Muscle layer of colon (tissue), 2 donors: ENCODE measurements around the gene UBE2I.

Experiments used
- H3K27ac ChIP-seq: one replicate; pipeline ENCODE4 v1.7.0; 2013; ENCODE audit warnings: low read depth, mild to moderate bottlenecking, low read length, moderate library complexity
- H3K27me3 ChIP-seq, 2 donors: one replicate each; pipeline ENCODE4 v1.7.0; 2013; ENCODE audit warnings: low read length in 2 of 2, mild to moderate bottlenecking in 2 of 2; ENCODE audit not compliant: insufficient read depth in 2 of 2, control insufficient read depth in 1 of 2
- H3K36me3 ChIP-seq: one replicate; pipeline ENCODE4 v1.7.0; 2013; ENCODE audit warnings: mild to moderate bottlenecking, low read length; ENCODE audit not compliant: insufficient read depth
- H3K4me1 ChIP-seq: one replicate; pipeline ENCODE4 v1.7.0; 2013; ENCODE audit warnings: mild to moderate bottlenecking, low read length; ENCODE audit not compliant: insufficient read depth
- H3K4me3 ChIP-seq, 2 donors: one replicate each; pipeline ENCODE4 v1.7.0; 2013; ENCODE audit warnings: low read length in 2 of 2, low read depth in 1 of 2, mild to moderate bottlenecking in 1 of 2, moderate library complexity in 1 of 2
- H3K9ac ChIP-seq: one replicate; pipeline ENCODE4 v1.7.0; 2013; ENCODE audit warnings: low read length
- H3K9me3 ChIP-seq: one replicate; pipeline ENCODE4 v1.7.0; 2013; ENCODE audit warnings: mild to moderate bottlenecking, low read length
- donor health status: abdominal sarcoma.
- donor health status: Adenocarcinoma of cecum.

Gene UBE2I

DNA sequence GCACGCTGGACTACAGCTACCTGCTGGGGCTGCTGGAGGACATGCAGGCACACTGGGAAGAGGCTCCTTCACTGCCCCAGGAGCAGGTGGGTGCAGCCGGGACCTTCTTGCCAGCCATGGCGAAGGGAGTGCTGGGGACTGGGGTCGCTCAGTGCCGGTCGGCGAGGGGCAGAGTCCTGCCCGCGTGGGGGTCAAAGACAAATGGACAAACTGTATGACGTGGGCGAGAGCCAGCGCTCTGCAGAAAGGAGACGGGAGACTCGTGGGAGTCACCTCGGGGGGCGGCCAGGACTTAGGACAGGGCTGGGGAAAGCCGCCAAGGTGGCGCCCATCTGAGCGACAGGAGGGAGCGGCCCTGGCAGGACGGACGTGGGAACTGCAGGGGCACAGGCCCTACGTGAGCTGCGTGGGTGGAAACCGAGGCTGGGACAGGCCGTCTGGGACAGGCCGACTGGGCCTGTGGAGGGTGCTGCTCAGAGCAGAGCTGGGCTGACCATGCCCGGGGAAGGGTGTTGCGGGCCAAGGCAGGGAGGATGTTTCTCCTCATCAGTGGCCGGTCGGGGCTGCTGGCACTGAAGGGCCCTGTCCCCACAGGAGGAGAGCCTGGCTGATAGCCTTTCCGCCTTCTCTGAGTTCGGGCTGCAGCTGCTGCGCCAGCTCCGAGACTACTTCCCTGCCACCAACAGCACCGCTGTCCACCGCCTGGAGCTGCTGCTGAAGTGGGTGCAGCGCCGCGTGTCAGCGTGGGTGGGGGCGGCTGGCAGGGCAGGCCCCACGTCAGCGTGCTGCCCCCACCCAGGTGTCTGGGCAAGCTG, 34.2 kb downstream of the UBE2I start:
- H3K4me1 ChIP-seq: no peaks in the 10 kb centered on the region
- no peaks in the 10 kb centered on the region for H3K9me3 ChIP-seq
- peaks cover 0 to 4% of the 10 kb centered on the region in 2 donors for H3K27me3 ChIP-seq
- H3K9ac ChIP-seq: no peak overlapping the region
- H3K27ac ChIP-seq: no peak overlapping the region
- no peak overlapping the region for H3K4me3 ChIP-seq
- peaks cover under 1% of the 10 kb centered on the region for H3K36me3 ChIP-seq

DNA sequence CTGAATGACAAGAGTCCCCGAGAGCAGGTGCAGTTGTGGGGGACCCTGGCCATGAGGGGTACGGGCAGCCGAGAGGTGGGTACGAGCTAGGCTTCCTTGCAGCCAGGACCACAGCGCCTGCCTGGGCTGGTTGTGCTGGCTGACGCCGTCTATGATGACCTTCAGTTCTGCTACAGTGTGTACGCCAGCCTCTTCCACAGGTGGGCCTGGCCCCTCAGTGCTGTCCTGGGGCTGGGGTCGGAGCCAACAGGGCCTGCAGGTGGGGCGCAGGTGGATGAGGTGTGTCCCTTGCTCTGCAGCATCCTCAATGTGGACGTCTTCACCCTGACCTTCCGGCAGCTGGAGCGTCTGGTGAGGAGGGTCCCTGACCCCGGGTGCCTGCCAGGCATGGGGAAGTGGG, 35.1 kb downstream of the UBE2I start:
- H3K4me1 ChIP-seq: no peaks in the 10 kb centered on the region
- H3K27ac ChIP-seq: no peak overlapping the region
- H3K9me3 ChIP-seq: no peaks in the 10 kb centered on the region
- no peak overlapping the region for H3K9ac ChIP-seq
- H3K36me3 ChIP-seq: peaks cover 9% of the 10 kb centered on the region
- H3K4me3 ChIP-seq: no peak overlapping the region
- H3K27me3 ChIP-seq: peaks cover 0 to 4% of the 10 kb centered on the region in 2 donors

DNA sequence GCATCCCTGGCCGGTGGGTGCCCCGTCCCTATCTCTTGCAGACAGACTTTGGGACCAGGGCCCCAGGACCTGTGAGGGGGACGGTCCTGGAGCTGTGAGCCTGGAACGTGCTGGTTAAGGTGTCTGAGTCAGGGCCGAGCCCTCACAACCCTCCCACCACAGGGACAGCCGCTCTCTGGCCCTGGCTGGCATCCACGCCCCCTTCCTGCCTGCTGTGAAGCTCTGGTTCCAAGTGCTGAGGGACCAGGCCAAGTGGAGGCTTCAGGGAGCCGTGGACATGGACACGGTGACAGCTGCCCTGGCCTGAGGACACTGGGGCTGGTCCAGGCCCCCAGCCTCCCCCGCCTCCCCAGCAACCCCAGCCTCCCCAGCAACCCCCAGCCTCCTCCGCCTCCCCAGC, 35.7 kb downstream of the UBE2I start:
- peaks cover 0 to 4% of the 10 kb centered on the region in 2 donors for H3K27me3 ChIP-seq
- H3K9me3 ChIP-seq: no peaks in the 10 kb centered on the region
- no peak overlapping the region for H3K9ac ChIP-seq
- H3K27ac ChIP-seq: no peak overlapping the region
- H3K4me3 ChIP-seq: no peak overlapping the region
- H3K36me3 ChIP-seq: peaks cover 15% of the 10 kb centered on the region
- peaks cover 1% of the 10 kb centered on the region for H3K4me1 ChIP-seq

DNA sequence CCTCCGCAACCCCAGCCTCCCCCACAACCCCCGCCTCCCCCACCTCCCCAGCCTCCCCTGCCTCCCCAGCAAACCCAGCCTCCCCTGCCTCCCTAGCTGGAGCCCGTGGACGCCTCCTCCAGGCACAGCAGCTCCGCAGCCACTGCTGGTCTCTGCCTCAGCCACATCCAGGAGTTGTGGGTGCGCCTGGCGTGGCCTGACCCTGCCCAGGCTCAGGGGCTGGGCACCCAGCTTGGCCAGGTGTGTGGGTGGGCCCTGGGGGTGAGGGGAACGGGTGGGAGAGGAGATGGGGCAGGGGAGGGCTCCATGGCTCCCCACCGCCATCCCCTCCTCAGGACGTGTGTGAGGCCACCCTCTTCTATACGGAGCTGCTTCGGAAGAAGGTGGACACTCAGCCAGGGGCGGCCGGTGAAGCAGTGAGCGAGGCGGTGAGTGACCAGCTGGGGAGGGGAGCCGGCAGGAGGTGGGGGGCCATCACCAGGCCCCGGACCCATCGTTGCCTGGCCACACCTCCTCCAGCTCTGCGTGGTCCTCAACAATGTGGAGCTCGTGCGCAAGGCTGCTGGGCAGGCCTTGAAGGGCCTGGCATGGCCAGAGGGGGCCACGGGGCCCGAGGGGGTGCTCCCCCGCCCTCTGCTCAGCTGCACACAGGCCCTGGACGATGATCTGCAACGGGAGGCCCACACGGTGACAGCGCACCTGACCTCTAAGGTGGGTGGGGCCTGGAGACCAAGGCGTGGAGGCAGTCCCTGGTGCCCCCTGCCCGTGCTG, 36.4 kb downstream of the UBE2I start:
- Histone ChIP-seq H3K4me3 (no peak overlapping the region), H3K9me3 (no peaks in the 10 kb centered on the region), H3K9ac (no peak overlapping the region), H3K27ac (no peak overlapping the region), H3K4me1 (peaks cover 9% of the 10 kb centered on the region), H3K27me3 (peaks cover 0 to 4% of the 10 kb centered on the region in 2 donors), H3K36me3 (peaks cover 21% of the 10 kb centered on the region)

DNA sequence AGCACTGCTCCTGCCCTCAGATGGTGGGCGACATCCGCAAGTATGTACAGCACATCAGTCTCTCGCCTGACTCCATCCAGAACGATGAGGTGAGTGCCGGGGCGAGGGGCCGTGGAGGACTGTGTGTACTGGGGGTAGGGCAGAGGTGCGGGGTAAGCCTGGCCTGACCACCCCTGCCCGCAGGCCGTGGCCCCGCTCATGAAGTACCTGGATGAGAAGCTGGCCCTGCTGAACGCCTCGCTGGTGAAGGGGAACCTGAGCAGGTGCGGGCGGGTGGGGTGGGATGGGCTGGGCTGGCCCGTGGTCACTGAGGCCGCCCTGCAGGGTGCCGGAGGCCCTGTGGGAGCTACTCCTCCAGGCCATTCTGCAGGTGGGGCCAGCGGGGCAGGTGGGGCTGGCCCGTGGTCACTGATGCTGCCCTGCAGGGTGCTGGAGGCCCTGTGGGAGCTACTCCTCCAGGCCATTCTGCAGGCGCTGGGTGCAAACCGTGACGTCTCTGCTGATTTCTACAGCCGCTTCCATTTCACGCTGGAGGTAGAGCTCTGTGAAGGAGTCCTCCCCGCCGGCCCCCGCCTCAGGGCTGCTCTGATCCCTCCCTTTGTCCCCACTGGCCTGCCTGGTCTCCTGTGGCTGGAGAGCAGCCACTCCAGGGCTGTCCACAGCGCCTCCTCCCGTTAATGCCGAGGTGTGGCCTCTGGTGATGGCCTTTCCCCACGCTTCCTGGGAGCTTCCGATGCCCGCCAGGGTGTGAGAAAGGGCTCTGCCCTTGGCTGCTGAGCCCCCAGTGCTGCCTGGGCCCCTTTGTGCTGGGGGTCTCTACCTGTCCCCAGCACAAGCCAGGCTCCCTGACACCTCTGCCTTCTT, 37.2 kb downstream of the UBE2I start:
- Histone ChIP-seq H3K36me3 (peaks cover 21% of the 10 kb centered on the region), H3K9ac (no peak overlapping the region), H3K27ac (no peak overlapping the region)

DNA sequence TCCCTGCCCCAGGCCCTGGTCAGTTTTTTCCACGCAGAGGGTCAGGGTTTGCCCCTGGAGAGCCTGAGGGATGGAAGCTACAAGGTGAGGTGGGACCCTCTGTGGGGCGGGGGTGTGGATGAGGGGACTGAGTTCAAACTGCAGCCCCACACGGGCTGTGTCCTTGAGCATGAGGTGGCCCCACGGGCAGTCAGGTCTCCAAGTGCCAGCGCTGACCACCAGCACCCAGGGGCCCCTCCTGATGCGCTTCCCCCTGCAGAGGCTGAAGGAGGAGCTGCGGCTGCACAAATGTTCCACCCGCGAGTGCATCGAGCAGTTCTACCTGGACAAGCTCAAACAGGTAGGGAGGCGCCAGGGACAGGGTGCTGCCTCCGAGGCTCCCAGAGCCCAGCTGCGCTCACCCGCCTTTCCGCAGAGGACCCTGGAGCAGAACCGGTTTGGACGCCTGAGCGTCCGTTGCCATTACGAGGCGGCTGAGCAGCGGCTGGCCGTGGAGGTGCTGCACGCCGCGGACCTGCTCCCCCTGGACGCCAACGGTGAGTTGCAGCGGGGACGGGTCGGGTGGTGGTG, 37.9 kb downstream of the UBE2I start:
- Histone ChIP-seq H3K9ac (no peak overlapping the region), H3K27ac (no peak overlapping the region), H3K9me3 (no peaks in the 10 kb centered on the region), H3K36me3 (peaks cover 21% of the 10 kb centered on the region), H3K27me3 (no peaks in the 10 kb centered on the region), H3K4me1 (peaks cover 11% of the 10 kb centered on the region), H3K4me3 (no peak overlapping the region)

More for the DNA sequence above, 37.2 kb downstream of the UBE2I start:
- Histone ChIP-seq H3K4me3 (no peak overlapping the region), H3K9me3 (no peaks in the 10 kb centered on the region), H3K27me3 (no peaks in the 10 kb centered on the region), H3K4me1 (peaks cover 11% of the 10 kb centered on the region)

DNA sequence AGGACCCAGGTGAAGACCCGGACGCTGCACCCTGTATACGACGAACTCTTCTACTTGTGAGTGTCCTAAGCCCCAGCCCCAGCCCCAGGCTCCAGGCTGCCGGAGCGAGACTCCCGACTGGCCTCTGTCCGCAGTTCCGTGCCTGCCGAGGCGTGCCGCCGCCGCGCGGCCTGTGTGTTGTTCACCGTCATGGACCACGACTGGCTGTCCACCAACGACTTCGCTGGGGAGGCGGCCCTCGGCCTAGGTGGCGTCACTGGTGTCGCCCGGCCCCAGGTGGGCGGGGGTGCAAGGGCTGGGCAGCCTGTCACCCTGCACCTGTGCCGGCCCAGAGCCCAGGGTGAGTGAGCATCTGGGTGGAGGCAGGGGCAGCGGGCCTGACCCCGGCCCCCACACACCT, 38.5 kb downstream of the UBE2I start:
- Histone ChIP-seq H3K4me1 (peaks cover 17% of the 10 kb centered on the region), H3K9me3 (no peaks in the 10 kb centered on the region), H3K27ac (no peak overlapping the region), H3K36me3 (peaks cover 21% of the 10 kb centered on the region), H3K27me3 (no peaks in the 10 kb centered on the region), H3K9ac (no peak overlapping the region), H3K4me3 (no peak overlapping the region)

DNA sequence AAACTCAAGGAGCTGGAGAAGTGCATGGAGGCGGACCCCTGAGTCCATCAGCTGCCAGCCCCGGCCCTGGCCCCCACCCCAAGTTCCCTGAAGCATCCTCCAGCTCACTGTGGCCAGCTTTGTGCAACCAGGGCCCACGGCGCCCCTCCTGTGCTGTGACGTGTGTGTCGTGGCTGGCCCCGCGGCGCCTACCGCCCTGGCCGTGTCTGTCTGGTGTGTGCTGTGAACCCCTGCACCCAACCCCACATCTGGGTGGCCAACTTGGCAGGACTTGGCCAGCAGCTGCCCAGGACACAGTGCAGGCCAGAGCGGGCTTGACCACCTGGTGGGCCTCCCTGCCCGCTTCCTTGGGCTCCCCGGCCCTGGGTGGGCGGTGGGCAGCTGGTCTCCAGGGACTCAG, 39.0 kb downstream of the UBE2I start:
- no peak overlapping the region for H3K4me3 ChIP-seq
- no peaks in the 10 kb centered on the region for H3K9me3 ChIP-seq
- no peak overlapping the region for H3K27ac ChIP-seq
- H3K9ac ChIP-seq: no peak overlapping the region
- peaks cover 22% of the 10 kb centered on the region for H3K4me1 ChIP-seq
- peaks cover 21% of the 10 kb centered on the region for H3K36me3 ChIP-seq
- H3K27me3 ChIP-seq: no peaks in the 10 kb centered on the region

DNA sequence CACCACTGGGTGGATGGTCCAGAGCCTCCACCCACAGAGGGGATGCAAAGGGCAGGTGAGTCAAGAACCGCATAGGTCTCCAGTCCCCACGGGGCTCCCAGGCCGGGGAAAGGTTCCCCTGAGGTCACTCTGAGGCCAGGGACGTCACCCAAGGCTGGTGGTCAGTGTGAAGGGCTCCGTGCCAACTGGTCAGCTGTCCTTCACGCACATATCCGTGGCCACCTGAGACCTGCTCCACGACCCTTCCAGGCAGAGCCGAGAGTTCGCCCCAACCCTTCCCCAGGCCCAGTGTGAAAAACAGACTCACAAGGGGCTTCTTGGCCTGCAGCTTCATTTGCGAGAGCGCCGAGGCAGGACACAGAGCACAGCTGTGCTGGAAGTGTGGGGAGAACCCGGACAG, 39.5 kb downstream of the UBE2I start:
- H3K36me3 ChIP-seq: peaks cover 21% of the 10 kb centered on the region
- no peak overlapping the region for H3K4me3 ChIP-seq
- no peak overlapping the region for H3K9ac ChIP-seq
- no peaks in the 10 kb centered on the region for H3K9me3 ChIP-seq
- H3K27me3 ChIP-seq: no peaks in the 10 kb centered on the region
- peaks cover 27% of the 10 kb centered on the region for H3K4me1 ChIP-seq
- H3K27ac ChIP-seq: no peak overlapping the region

DNA sequence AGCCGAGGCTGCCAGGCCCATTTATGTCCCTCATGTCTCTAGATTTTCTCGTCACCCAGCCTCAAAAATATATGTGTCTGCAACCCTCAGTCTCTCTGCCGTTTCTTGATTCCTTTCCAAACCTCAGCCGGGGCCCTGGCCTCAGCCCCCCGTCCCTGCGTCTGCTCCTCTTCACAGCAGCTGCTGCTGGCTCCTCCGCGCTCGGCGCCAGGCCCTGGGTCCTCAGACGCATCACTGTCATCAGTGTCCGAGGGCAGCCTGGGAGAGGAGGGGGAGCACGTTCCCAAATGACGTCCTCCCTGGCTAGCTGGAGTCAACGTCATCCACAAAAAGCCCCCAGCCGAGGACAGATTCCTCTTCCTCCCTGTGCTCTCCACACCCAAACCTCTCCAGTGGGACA, 39.9 kb downstream of the UBE2I start:
- H3K4me1 ChIP-seq: peaks cover 27% of the 10 kb centered on the region
- H3K27ac ChIP-seq: no peak overlapping the region
- H3K36me3 ChIP-seq: peaks cover 21% of the 10 kb centered on the region
- no peak overlapping the region for H3K4me3 ChIP-seq
- H3K9me3 ChIP-seq: no peaks in the 10 kb centered on the region
- no peaks in the 10 kb centered on the region for H3K27me3 ChIP-seq
- H3K9ac ChIP-seq: no peak overlapping the region

DNA sequence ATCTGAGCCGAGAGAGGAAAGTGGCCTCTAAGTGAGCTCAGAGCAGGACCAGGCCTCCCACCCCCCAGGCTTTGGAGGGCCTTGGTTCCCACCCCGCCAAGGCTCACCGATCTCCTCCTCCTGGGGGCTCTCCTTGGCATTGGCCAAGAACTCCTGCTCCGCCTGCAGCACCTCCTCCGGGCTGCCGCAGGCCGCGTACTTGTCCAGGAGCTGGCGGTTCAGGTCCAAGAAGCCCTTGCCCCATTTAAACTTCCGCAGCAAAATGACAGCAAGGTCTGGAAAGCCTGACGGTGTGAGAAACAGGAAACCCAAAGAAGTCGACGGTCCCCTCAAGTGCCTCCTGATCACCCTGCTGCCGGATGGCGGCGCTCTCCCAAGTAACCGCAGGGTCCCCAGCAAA, 40.5 kb downstream of the UBE2I start:
- H3K4me3 ChIP-seq: no peak overlapping the region

More for the DNA sequence above, 40.5 kb downstream of the UBE2I start:
- Histone ChIP-seq H3K27me3 (no peaks in the 10 kb centered on the region), H3K4me1 (peaks cover 27% of the 10 kb centered on the region), H3K9me3 (no peaks in the 10 kb centered on the region), H3K27ac (no peak overlapping the region), H3K36me3 (peaks cover 21% of the 10 kb centered on the region), H3K9ac (no peak overlapping the region)
